ENCODE data around the gene LRRC42.

DNA sequence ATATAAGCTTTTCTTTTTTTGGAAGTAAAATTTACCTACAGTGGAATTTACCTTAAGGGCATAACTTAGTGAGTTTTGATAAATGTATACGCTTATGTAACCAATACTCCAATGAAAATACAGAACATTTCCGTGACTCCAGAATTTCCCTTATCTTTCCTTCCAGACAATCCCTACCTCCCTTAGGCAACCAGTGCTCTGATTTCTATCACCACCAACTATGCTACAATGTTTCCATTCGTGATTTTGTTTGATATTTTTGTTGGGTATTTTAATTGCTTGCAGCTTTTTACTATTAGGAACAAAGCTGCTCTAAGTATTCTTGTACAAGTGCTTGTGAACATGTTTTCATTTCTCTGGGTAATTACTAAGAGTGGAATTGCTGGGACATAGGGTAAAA, 15.2 kb upstream of the LRRC42 start:
- TF ChIP-seq EZH2 (IDR thresholded peaks at IDR 0.05) (no peak), POLR2AphosphoS5 (IDR thresholded peaks at IDR 0.05; ENCODE audit: borderline replicate concordance, low read depth, low read length) (no peak), FOXP2 (optimal IDR thresholded peaks at IDR 0.05; ENCODE audit: control extremely low read depth, extremely low read length, insufficient read depth) (no peak)

All from SK-N-MC (cell line).